HepG2 (cell line): Measurements from ENCODE around the gene OS9. TPM values are rescaled to one million over a fixed set of nuclear protein-coding genes. Genes with fewer than 3 reads are reported as not detected.
A peak's percentile ranks its signal among the peaks of the same experiment; 100 is the strongest.

Experiments
- AKNA ChIP-seq: sonication (generic); formaldehyde crosslinking; IDR thresholded peaks from 2 replicates; pipeline ENCODE4 v1.4.0; 2020; ENCODE audit warnings: missing genetic modification reagents, borderline replicate concordance
- FLYWCH1 ChIP-seq: sonication (generic); formaldehyde crosslinking; IDR thresholded peaks from 2 replicates; pipeline ENCODE4 v1.8.1; 2023; ENCODE audit warnings: mild to moderate bottlenecking, missing genetic modification reagents
- FOXK1 ChIP-seq: sonication (generic); formaldehyde crosslinking; IDR thresholded peaks from 2 replicates; pipeline ENCODE4 v1.4.0; 2020; ENCODE audit warnings: low read depth, missing genetic modification reagents, borderline replicate concordance
- JARID2 ChIP-seq: sonication (generic); formaldehyde crosslinking; IDR thresholded peaks from 2 replicates; pipeline ENCODE4 v1.8.1; 2023; ENCODE audit warnings: missing genetic modification reagents, inconsistent platforms; ENCODE audit not compliant: insufficient replicate concordance
- STAT6 ChIP-seq: sonication (generic); formaldehyde crosslinking; IDR thresholded peaks from 2 replicates; pipeline ENCODE4 v1.4.0; 2020; ENCODE audit warnings: missing genetic modification reagents, mild to moderate bottlenecking, borderline replicate concordance
- ZFY ChIP-seq: sonication (generic); formaldehyde crosslinking; IDR thresholded peaks from 2 replicates; pipeline ENCODE4 v1.4.0; 2020; ENCODE audit warnings: missing genetic modification reagents
- ZFYVE20 ChIP-seq: sonication (generic); formaldehyde crosslinking; IDR thresholded peaks from 2 replicates; pipeline ENCODE4 v1.8.0; 2023; ENCODE audit warnings: low read depth, mild to moderate bottlenecking, moderate library complexity, missing genetic modification reagents, borderline replicate concordance
- ZNF562 ChIP-seq: sonication (generic); formaldehyde crosslinking; IDR thresholded peaks from 2 replicates; pipeline ENCODE4 v1.8.0; 2022; ENCODE audit warnings: missing genetic modification reagents, borderline replicate concordance
- ZNF614 ChIP-seq: IDR thresholded peaks from 2 replicates; pipeline ENCODE4 v1.6.1; 2018; ENCODE audit warnings: missing biosample characterization, missing genetic modification reagents, inconsistent platforms, borderline replicate concordance
- ZNF619 ChIP-seq: sonication (generic); formaldehyde crosslinking; IDR thresholded peaks from 2 replicates; pipeline ENCODE4 v1.4.0; 2020; ENCODE audit warnings: mild to moderate bottlenecking, missing genetic modification reagents
- ZNF652 ChIP-seq: IDR thresholded peaks from 2 replicates; pipeline ENCODE4 v1.6.1; 2016; ENCODE audit warnings: low read depth, borderline replicate concordance
- ZNF710 ChIP-seq: sonication (generic); formaldehyde crosslinking; IDR thresholded peaks from 2 replicates; pipeline ENCODE4 v1.5.0; 2020; ENCODE audit warnings: mild to moderate bottlenecking, missing genetic modification reagents, borderline replicate concordance
- ZNF776 ChIP-seq: sonication (generic); formaldehyde crosslinking; IDR thresholded peaks from 2 replicates; pipeline ENCODE4 v1.4.0; 2020; ENCODE audit warnings: mild to moderate bottlenecking, missing genetic modification reagents
- polyA plus RNA-seq, 8 experiments: library from polyadenylated mRNA; depleted of rRNA in 3 of 8; stranded (reverse) in 7 of 8; unstranded in 1 of 8; fragments of >200 nt; fragmentation: Illumina TruSeq in 4 of 8; extraction: Trizol in 4 of 8; gene quantifications; 2 replicates each; pipeline versions ENCODE4 v1.2.1 to v1.2.3, GENCODE V29; 2011 to 2016; ENCODE audit warnings: low read depth in 4 of 8, missing spikeins in 1 of 8, mixed read lengths in 1 of 8; ENCODE audit not compliant: insufficient read depth in 1 of 8
- total RNA-seq, 5 experiments: library from RNA; depleted of rRNA; stranded (reverse); fragments of >200 nt; fragmentation: Illumina TruSeq; extraction: Trizol; gene quantifications; 2 replicates each; pipeline ENCODE4 v1.2.3, GENCODE V29; 2016; ENCODE audit warnings: low read depth in 1 of 5
- TF ChIP-seq, protein P1 (sequence below): sonication (generic); formaldehyde crosslinking; IDR thresholded peaks from 2 replicates; pipeline ENCODE4 v1.5.0; 2020; ENCODE audit warnings: missing genetic modification reagents, mild to moderate bottlenecking, borderline replicate concordance
- TF ChIP-seq, protein P2 (sequence below): sonication (generic); formaldehyde crosslinking; IDR thresholded peaks from 2 replicates; pipeline ENCODE4 v1.8.1; 2023; ENCODE audit warnings: mild to moderate bottlenecking, inconsistent platforms, moderate library complexity, missing genetic modification reagents, borderline replicate concordance

The OS9 gene
- total and polyA plus RNA-seq, 2 of the 13 experiments (the other 11 are each of a cell fraction or from before 2014, with no cell fraction given) = 156 to 206 TPM

- TF ChIP-seq AKNA = no peak
- no peak for TF ChIP-seq FLYWCH1 (CRISPR knock-in tag)
- no peak for TF ChIP-seq ZNF652 (CRISPR knock-in tag)
- no peak for TF ChIP-seq FOXK1 (CRISPR knock-in tag)
- no peak; the same call in 1 of the 2 replicates for TF ChIP-seq ZNF562 (CRISPR knock-in tag)
- TF ChIP-seq ZNF776 = peak; percentile 39; the same call in 1 of the 2 replicates
- no peak; the same call in 1 of the 2 replicates for TF ChIP-seq ZFYVE20 (CRISPR knock-in tag)
- TF ChIP-seq, protein P1, sequence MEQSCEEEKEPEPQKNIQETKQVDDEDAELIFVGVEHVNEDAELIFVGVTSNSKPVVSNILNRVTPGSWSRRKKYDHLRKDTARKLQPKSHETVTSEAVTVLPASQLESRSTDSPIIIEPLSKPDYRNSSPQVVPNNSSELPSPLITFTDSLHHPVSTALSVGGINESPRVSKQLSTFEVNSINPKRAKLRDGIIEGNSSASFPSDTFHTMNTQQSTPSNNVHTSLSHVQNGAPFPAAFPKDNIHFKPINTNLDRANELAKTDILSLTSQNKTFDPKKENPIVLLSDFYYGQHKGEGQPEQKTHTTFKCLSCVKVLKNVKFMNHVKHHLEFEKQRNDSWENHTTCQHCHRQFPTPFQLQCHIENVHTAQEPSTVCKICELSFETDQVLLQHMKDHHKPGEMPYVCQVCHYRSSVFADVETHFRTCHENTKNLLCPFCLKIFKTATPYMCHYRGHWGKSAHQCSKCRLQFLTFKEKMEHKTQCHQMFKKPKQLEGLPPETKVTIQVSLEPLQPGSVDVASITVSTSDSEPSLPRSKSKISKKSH (CRISPR knock-in tag) = no peak; the same call in 1 of the 2 replicates
- TF ChIP-seq, protein P2, sequence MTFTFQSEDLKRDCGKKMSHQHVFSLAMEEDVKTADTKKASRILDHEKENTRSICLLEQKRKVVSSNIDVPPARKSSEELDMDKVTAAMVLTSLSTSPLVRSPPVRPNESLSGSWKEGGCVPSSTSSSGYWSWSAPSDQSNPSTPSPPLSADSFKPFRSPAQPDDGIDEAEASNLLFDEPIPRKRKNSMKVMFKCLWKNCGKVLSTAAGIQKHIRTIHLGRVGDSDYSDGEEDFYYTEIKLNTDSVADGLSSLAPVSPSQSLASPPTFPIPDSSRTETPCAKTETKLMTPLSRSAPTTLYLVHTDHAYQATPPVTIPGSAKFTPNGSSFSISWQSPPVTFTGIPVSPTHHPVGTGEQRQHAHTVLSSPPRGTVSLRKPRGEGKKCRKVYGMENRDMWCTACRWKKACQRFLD (CRISPR knock-in tag) = no peak; the same call in 1 of the 2 replicates
- no peak for TF ChIP-seq ZNF619 (CRISPR knock-in tag)
- TF ChIP-seq ZNF614 (CRISPR knock-in tag) = peak; percentile 42; the same call in 1 of the 2 replicates
- TF ChIP-seq ZFY (CRISPR knock-in tag) = no peak
- TF ChIP-seq STAT6 (CRISPR knock-in tag) = no peak
- no peak for TF ChIP-seq JARID2
- no peak for TF ChIP-seq ZNF710 (CRISPR knock-in tag)
Observed at GRCh38 chr12:57765003-57765697, 71.2 kb downstream of the OS9 start (continued).
